ENCODE results near the gene PRIMPOL.

The PRIMPOL gene

DNA sequence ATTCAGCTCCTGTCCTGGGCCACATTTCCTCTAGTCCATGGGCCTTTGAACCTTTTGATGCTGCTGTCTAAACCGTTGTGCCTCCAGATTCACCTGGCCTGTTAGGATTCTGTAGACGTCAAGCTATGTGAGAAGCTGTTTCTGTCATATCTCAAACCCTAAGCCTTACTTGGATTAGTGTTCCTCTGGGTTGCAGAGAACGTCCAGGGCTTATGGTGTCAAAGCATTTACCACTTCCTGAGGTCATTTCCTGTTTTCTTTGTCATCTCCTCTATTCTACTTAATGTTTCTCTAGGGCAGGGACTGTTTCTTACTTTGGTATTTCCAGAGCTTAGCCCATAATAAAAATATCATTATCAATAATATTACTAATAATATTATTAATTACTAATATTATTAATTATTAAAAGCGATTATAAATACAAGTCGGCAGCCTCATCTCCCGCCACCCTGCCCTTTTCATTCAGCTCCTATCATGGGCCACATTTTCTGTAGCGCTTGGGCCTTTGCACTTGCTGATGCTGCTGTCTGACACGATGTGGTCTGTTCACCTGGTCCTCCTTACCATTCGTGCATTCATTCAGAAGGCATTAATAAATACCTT is 19.1 kb downstream of the PRIMPOL start:
- DNase-seq: no peak

GRCh38 chr4:184669251-184669650 is 19.7 kb downstream of the PRIMPOL start:
- no peak for DNase-seq

DNA sequence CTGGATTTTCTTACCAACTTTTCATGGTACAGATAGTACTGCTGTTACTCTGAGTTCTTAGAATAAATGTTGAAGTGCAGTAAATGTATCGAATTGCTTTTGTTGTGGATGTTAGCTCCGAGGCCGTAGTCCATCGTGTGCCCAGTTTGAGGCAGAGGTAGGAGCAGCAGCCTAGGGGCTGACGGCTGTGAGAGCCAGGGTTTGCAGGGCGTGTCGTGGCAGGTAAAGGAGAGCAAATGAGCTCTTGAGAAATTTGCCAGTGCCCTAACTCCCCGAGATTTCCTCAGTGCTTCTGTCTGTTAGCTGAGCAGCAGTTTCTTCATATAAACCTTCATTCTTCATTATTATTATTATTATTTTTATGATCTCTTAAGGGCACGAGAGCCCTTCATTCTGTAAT is 21.6 kb downstream of the PRIMPOL start:
- DNase-seq: no peak

DNA sequence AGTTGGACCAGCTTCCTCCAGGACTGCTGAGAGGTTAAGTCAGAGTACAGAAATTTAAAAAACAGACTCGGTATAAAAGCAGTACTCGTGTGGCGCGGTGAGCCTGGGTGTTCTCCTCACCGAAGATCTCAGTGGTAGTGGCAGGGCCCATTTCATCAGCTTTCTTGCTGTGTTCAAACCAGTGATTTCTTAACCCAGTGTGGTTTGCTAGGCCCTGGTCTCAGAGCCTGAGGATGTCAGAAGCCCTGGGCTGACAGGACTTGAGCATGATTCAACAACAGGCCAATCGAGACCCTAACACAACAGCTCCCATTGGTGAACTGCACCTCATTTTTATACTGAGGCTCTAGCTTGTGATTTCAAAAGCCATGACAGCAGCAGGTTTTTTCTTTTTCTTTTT is 23.2 kb downstream of the PRIMPOL start:
- no peak for DNase-seq

GRCh38 chr4:184674011-184674410 is 24.5 kb downstream of the PRIMPOL start:
- no peak for DNase-seq

DNA sequence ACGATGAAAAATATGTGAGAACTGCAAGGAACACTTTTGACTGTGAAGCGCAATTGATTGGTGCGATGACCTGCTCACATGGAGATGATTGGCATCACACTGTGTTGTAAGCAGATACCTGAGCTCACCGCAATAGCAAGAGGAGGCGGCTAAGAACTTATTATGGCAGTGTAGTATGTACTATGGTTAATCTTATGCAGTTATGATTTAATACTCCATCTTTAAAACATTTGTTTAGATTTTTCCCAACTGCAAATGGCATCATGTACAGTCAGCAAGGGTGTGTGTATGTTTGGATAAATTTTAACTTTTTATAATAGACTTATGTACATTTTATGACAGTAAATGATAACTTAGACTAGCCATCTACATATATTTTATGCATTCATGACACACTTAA is 25.5 kb downstream of the PRIMPOL start:
- no peak for DNase-seq

DNA sequence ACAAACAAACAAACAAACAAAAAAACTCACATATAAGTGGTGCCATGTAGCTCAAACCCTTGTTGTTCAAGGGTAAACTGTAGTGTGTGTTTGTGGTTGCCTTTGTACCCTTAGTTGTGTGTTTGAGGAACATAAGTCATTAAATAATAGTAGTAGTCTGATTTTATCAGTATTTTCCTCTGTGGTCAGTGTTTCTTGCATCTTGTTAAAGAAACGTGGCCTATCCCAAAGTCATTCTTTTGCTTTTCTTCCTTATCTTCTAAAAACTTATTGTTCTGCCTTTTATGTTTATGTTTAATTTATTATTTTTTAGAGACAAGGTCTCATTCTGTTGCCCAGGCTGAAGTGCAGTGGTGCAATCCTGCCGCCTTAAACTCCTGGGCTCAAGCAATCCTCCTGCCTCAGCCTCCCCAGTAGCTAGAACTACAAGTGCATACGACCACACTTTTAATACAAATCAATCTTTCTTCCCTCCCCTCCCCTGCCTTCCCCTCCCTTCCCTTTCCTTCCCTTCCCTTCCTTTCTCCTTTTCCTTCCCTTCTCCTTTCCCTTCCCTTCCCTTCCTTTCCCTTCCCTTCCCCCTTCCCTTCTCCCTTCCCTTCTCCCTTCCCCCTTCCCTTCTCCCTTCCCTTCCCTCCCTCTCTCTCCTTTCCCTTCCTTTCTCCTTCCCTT is 26.4 kb downstream of the PRIMPOL start:
- DNase-seq: no peak

- no peak for DNase-seq
Observed at GRCh38 chr4:184680698-184681097, 31.2 kb downstream of the PRIMPOL start.

GRCh38 chr4:184681916-184682315 is 32.4 kb downstream of the PRIMPOL start:
- no peak for DNase-seq

- DNase-seq: no peak
Observed at GRCh38 chr4:184684491-184685189, 35.1 kb downstream of the PRIMPOL start.

GRCh38 chr4:184688005-184688404 is 38.5 kb downstream of the PRIMPOL start:
- no peak for DNase-seq

DNA sequence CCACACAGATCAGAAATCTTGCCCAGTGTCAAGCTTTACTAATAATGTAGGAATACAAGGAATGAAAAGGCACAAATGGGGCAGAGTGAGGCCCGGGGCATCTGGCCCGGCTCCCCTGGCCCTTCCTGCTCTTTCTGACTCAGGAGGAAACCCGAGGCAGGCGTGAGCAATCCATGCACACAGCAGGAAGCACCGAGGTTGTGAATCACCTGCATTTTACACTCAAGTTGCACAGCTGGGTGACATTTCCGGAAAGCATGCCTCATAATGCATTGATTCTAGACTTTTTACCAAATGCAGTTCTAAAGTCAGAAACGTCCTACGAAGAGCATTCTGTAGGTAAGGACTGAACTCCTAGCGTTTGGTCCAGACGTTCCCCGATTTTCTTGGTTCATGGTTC is 38.9 kb downstream of the PRIMPOL start:
- DNase-seq: no peak

DNA sequence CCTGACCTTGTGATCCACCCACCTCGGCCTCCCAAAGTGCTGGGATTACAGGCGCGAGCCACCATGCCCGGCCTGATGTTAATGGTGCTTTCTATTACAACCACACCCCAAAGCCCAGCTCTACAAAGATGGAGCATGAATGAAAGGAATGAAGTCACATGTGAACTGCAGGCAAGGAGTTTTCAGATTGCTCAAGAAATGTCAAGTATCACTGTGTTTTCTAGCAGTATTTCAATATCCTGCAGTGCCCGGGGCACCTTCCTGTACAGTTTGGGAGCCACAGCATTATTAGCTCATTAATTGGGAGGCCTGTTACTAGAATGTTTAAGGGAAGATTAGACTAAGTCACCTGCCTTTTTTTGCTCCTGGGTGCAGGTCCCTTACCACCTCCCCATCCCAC is 40.1 kb downstream of the PRIMPOL start:
- DNase-seq: no peak

- DNase-seq: no peak
Observed at GRCh38 chr4:184693056-184693455, 43.5 kb downstream of the PRIMPOL start.

GRCh38 chr4:184694412-184694956 is 44.9 kb downstream of the PRIMPOL start:
- DNase-seq: no peak

DNA sequence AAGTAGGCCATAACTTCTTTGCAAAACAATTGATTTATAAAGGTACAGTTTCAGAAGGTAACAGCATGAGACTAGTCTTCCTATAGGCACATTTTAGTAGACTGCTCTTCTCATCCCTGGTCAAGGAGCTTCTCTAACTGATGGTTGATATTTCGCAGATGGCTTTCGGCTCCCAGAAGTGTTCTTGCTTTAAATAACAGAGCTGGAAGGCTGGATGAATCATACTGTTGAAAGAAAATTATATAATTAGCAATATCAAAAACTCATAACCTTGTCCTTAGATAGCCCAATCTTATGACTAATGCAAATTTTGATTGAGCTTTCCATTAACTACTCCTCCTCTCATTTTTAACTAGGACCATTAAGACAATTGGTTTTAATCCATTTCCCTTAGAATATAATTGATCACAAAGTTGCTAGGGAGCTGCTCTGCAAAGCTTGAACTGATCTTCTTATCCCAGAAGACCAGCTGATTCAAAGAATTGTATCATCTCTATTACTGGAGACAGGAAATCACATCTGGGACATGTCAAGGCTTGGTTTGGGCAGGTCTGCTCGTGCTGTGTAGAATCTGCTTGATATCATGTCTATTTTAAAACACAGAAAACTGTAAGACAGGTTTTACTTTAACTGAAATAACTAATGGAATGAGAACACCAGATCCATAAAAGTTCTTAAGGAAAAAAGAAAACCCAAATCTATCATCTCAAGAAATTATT is 45.8 kb downstream of the PRIMPOL start:
- no peak for DNase-seq

DNA sequence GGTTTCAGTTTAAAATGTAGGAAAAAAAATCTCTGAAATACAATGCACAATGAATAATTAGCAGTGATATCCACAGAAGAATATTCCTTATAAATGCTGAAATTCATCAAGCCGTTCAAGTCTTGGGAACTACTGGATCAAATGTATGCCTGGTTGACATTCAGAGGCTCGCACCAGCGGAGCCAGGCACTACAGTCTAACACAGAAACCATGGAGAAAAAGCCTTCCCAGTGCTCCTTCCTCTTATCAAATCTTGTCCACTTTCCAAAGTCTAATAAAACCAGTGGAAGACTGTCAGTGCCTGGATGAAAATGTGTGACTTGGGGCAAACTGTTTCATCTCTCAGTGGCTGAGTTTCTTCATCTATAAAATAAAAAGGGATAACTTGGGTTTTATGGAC is 48.4 kb downstream of the PRIMPOL start:
- DNase-seq: no peak

DNA sequence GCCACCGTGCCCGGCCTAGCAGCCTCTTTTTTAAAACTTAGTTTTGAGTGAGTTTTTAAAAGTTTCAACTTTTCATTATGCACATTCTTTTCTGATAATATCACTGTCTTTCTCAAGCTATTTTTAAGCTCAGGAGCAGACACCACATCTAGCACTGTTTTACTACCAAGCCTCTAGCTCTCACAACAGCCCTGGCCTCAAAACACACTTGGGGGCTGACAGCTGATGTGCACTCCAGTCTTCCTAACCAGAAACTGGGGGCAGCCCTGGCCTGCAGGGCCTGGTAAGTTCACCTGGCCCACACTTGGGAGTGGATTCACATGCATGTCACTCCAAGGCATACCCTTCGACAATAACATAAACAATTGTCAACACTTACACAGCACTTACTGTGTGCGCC is 50.4 kb downstream of the PRIMPOL start:
- DNase-seq: no peak

- DNase-seq: no peak
Observed at GRCh38 chr4:184702114-184702513, 52.6 kb downstream of the PRIMPOL start.

DNA sequence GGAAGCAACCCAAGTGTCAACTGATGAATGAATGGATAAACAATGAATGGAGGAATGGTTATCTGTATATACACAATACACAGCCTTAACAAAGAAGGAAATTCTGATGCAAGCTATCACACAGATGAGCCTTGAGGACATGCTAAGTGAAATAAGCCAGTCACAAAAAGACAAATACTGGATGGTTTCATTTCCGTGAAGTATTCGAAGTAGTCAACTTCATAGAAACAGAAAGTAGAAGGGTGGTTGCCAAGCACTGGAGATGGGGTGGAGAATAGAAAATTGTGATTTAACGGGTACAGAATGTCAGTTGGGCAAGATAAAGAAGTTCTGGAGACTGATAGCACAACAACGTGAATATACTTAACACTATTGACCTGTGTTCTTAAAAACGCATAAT is 56.2 kb downstream of the PRIMPOL start:
- no peak for DNase-seq

DNA sequence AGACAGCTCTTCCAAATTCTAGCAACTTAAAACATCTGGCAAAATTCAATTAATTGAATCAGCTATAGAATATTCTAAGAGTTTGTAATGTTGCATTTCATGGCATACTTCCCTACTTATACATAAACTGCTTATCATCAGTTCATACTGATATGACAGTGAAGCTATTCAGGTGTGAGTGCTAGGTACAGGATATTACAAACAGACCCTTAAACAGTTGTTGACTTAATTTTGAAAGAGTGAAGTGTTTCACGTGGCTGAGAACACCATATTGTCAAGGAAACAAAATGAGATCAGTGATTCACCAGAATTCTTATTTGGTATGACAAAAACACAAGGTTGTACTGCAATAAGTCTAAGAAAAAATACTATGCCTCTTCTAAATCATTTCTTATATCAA is 56.9 kb downstream of the PRIMPOL start:
- no peak for DNase-seq

GRCh38 chr4:184712322-184712721 is 62.8 kb downstream of the PRIMPOL start:
- no peak for DNase-seq

DNA sequence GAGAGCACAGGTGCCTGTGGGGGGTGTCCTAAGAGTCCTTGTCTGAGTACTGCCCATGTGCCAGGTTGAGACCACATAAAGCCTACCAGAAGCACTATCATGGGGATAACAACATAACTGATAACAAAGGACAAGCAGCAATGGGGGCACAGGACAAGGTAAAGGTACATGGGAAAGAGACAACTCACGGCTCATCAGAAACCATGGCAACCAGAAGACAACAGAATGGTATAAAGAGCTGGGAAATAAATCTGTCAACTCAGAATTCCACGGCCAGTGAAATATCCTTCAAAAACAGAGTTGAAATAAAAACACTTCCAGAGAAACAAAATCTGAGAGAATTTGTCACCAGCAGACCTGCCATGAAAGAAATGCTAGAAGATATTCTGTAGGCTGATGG is 64.3 kb downstream of the PRIMPOL start:
- no peak for DNase-seq

DNA sequence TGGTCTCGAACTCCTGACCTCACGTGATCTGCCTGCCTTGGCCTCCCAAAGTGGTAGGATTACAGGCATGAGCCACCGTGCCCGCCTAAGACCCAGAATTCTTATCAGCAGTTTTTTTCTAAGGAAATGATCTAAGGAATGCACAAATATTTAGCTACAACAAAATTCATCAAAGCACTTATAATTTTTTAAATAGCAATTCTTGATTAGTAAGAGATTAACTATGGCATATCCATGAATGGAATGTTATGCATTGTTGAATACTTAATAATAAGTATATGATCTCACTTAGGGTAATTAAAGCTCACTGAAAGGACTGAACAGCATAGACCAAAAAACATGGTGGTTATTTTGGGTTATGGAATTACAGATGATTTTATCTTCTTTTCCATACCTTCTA is 66.0 kb downstream of the PRIMPOL start:
- no peak for DNase-seq

All from stimulated activated CD4-positive, alpha-beta T cell treated with anti-CD3 and anti-CD28 coated beads, Interleukin-4, amount 100 ng/mL, for 24 hours (primary cell).